Measurements from ENCODE around the gene EPS8.
"Not testable (repeated sequence)": the region's sequence is repeated elsewhere in the genome, so short reads cannot be mapped to it uniquely, and the experiment has no call there.

EPS8 gene

DNA sequence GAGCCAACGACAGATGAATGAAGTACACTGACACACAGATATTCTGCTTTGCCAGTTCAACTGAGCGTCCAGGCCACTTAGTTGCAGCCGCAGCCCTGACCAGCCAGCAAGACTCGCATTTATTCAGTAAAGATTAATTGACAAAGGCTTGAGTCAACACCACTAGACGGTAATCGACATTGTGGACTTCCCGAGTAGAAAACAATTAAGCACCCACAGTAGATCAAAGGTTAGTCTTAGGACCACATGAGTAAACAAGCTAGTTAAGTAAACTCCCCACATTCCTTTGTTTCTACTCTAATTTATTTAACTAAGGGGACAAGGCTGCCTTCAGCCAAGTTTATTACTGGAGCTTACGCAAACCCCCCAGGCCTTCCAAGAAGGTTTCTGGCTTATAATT, 172.7 kb downstream of the EPS8 start:
- H3K4me1 ChIP-seq (ENCODE audit: control insufficient read depth in 2 of 2, insufficient read depth in 1 of 2, low read depth in 1 of 2, low read length in 2 of 2); H2AFZ ChIP-seq (ENCODE audit: low read length); H3K4me2 ChIP-seq (ENCODE audit: insufficient read depth, low read length, poor library complexity, severe bottlenecking); H3K14ac ChIP-seq (ENCODE audit: low read length); H2BK5ac ChIP-seq (ENCODE audit: low read length); H3K23ac ChIP-seq (ENCODE audit: low read depth, low read length, poor library complexity); H4K8ac ChIP-seq (ENCODE audit: low read depth, low read length); H2BK15ac ChIP-seq (ENCODE audit: low read length); H3K27me3 ChIP-seq (ENCODE audit: control insufficient read depth in 3 of 3, insufficient read depth in 3 of 3, low read depth in 1 of 3, low read length in 3 of 3); H2AK5ac ChIP-seq (ENCODE audit: low read depth, low read length); H3K9ac ChIP-seq (ENCODE audit: low read depth, low read length, poor library complexity); DNase-seq (ENCODE audit: low spot score); H3K79me1 ChIP-seq (ENCODE audit: low read depth, low read length); H2BK120ac ChIP-seq (ENCODE audit: low read depth, low read length); H3K4me3 ChIP-seq (ENCODE audit: low read length in 2 of 2); H4K91ac ChIP-seq (ENCODE audit: low read depth, low read length, poor library complexity); H3K4ac ChIP-seq (ENCODE audit: low read length); H3K27ac ChIP-seq (replicated peaks; ENCODE audit: low read length); H2BK12ac ChIP-seq (ENCODE audit: low read length); H3K18ac ChIP-seq (ENCODE audit: low read length): not testable (repeated sequence)
- peaks cover 0 to 20% of the 10 kb centered on the region in 2 donors for H3K9me3 ChIP-seq (replicated peaks in 1 of 2; ENCODE audit: control insufficient read depth in 2 of 2, insufficient read depth in 1 of 2, low read depth in 1 of 2, low read length in 2 of 2)
- WGBS, 2 donors (ENCODE audit: extremely low coverage in 2 of 2, insufficient read length in 2 of 2, insufficient replicate concordance in 1 of 2) = no CpG with 5 or more reads among the region's 8 CpGs
- peaks cover 0 to 25% of the 10 kb centered on the region in 2 donors for H3K36me3 ChIP-seq (replicated peaks in 1 of 2; ENCODE audit: control insufficient read depth in 2 of 2, insufficient read depth in 2 of 2, low read length in 2 of 2)

DNA sequence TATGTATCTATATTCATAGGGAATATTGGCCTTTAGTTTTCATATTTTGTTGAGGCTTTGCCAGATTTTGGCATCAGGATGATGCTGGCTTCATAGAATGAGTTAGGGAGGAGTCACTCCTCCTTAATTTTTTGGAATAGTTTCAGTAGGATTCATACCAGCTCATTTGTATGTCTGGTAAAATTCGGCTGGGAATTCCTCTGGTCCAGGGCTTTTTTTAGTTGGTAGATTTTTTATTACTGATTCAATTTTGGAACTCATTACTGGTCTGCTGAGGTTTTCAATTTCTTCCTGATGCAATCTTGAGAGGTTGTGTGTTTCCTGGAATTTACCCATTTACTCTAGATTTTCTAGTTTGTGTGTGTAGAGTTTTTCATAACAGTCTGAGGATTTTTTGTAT, 175.2 kb downstream of the EPS8 start:
- H3K27ac ChIP-seq (replicated peaks; ENCODE audit: low read length) = no peak overlapping the region
- peaks cover 0 to 20% of the 10 kb centered on the region in 2 donors for H3K9me3 ChIP-seq (replicated peaks in 1 of 2; ENCODE audit: control insufficient read depth in 2 of 2, insufficient read depth in 1 of 2, low read depth in 1 of 2, low read length in 2 of 2)
- no peak overlapping the region for H2BK15ac ChIP-seq (ENCODE audit: low read length)
- no peak overlapping the region for H2BK120ac ChIP-seq (ENCODE audit: low read depth, low read length)
- H4K8ac ChIP-seq (ENCODE audit: low read depth, low read length) = no peak overlapping the region
- peaks cover 0 to 2% of the 10 kb centered on the region in 2 donors for H3K36me3 ChIP-seq (replicated peaks in 1 of 2; ENCODE audit: control insufficient read depth in 2 of 2, insufficient read depth in 2 of 2, low read length in 2 of 2)
- H3K4me3 ChIP-seq (ENCODE audit: low read length in 2 of 2) = no peak overlapping the region
- H3K9ac ChIP-seq (ENCODE audit: low read depth, low read length, poor library complexity) = no peak overlapping the region
- H3K79me1 ChIP-seq (ENCODE audit: low read depth, low read length) = peaks cover 2% of the 10 kb centered on the region
- no peak overlapping the region for H4K91ac ChIP-seq (ENCODE audit: low read depth, low read length, poor library complexity)
- no peak overlapping the region for H2BK5ac ChIP-seq (ENCODE audit: low read length)
- no peak overlapping the region for H2AK5ac ChIP-seq (ENCODE audit: low read depth, low read length)
- no peak overlapping the region for H3K4me2 ChIP-seq (ENCODE audit: insufficient read depth, low read length, poor library complexity, severe bottlenecking)
- H3K27me3 ChIP-seq (ENCODE audit: control insufficient read depth in 3 of 3, insufficient read depth in 3 of 3, low read depth in 1 of 3, low read length in 3 of 3) = no peaks in the 10 kb centered on the region
- no CpG with 5 or more reads among the region's 1 CpG for WGBS, 2 donors (ENCODE audit: extremely low coverage in 2 of 2, insufficient read length in 2 of 2, insufficient replicate concordance in 1 of 2)
- H3K18ac ChIP-seq (ENCODE audit: low read length) = no peak overlapping the region
- no peak overlapping the region for H3K4ac ChIP-seq (ENCODE audit: low read length)
- DNase-seq (ENCODE audit: low spot score) = no peak
- no peak overlapping the region for H2AFZ ChIP-seq (ENCODE audit: low read length)
- H3K4me1 ChIP-seq (ENCODE audit: control insufficient read depth in 2 of 2, insufficient read depth in 1 of 2, low read depth in 1 of 2, low read length in 2 of 2) = no peaks in the 10 kb centered on the region
- no peak overlapping the region for H3K14ac ChIP-seq (ENCODE audit: low read length)
- H2BK12ac ChIP-seq (ENCODE audit: low read length) = no peak overlapping the region
- no peak overlapping the region for H3K23ac ChIP-seq (ENCODE audit: low read depth, low read length, poor library complexity)

DNA sequence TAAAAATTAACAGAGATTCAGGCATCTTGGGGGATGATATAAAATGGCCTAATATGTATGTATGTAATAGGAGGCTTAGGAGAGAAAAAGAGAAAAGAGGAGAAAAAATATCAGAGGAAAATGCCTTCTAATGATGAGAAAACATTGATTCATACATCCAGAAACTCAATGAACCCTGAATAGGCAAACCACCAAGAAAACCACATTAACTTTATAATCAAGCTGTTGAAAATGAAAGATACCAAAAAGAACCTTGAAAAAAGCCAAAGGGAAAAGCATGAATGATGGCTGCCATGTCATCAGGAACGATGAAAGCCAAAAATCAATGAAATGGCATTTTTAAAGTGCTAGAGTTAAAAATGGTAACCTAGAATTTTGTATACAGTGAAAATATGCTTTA, 180.2 kb downstream of the EPS8 start:
- H2BK5ac ChIP-seq (ENCODE audit: low read length) = no peak overlapping the region
- no peak overlapping the region for H2BK120ac ChIP-seq (ENCODE audit: low read depth, low read length)
- H3K27ac ChIP-seq (replicated peaks; ENCODE audit: low read length) = no peak overlapping the region
- H2AFZ ChIP-seq (ENCODE audit: low read length) = no peak overlapping the region
- H3K4me3 ChIP-seq (ENCODE audit: low read length in 2 of 2) = no peak overlapping the region
- no CpG with 5 or more reads among the region's 1 CpG for WGBS, 2 donors (ENCODE audit: extremely low coverage in 2 of 2, insufficient read length in 2 of 2, insufficient replicate concordance in 1 of 2)
- H3K27me3 ChIP-seq (ENCODE audit: control insufficient read depth in 3 of 3, insufficient read depth in 3 of 3, low read depth in 1 of 3, low read length in 3 of 3) = no peaks in the 10 kb centered on the region
- no peak overlapping the region for H3K18ac ChIP-seq (ENCODE audit: low read length)
- H4K91ac ChIP-seq (ENCODE audit: low read depth, low read length, poor library complexity) = no peak overlapping the region
- H3K4me1 ChIP-seq (ENCODE audit: control insufficient read depth in 2 of 2, insufficient read depth in 1 of 2, low read depth in 1 of 2, low read length in 2 of 2) = no peaks in the 10 kb centered on the region
- no peak overlapping the region for H3K4me2 ChIP-seq (ENCODE audit: insufficient read depth, low read length, poor library complexity, severe bottlenecking)
- no peak overlapping the region for H3K14ac ChIP-seq (ENCODE audit: low read length)
- H4K8ac ChIP-seq (ENCODE audit: low read depth, low read length) = no peak overlapping the region
- no peaks in the 10 kb centered on the region for H3K79me1 ChIP-seq (ENCODE audit: low read depth, low read length)
- no peak overlapping the region for H3K9ac ChIP-seq (ENCODE audit: low read depth, low read length, poor library complexity)
- no peak overlapping the region for H3K23ac ChIP-seq (ENCODE audit: low read depth, low read length, poor library complexity)
- DNase-seq (ENCODE audit: low spot score) = no peak
- H2BK12ac ChIP-seq (ENCODE audit: low read length) = no peak overlapping the region
- no peak overlapping the region for H2AK5ac ChIP-seq (ENCODE audit: low read depth, low read length)
- H3K4ac ChIP-seq (ENCODE audit: low read length) = no peak overlapping the region
- peaks cover 0 to 5% of the 10 kb centered on the region in 2 donors for H3K9me3 ChIP-seq (replicated peaks in 1 of 2; ENCODE audit: control insufficient read depth in 2 of 2, insufficient read depth in 1 of 2, low read depth in 1 of 2, low read length in 2 of 2)
- H3K36me3 ChIP-seq (replicated peaks in 1 of 2; ENCODE audit: control insufficient read depth in 2 of 2, insufficient read depth in 2 of 2, low read length in 2 of 2) = no peaks in the 10 kb centered on the region
- no peak overlapping the region for H2BK15ac ChIP-seq (ENCODE audit: low read length)

DNA sequence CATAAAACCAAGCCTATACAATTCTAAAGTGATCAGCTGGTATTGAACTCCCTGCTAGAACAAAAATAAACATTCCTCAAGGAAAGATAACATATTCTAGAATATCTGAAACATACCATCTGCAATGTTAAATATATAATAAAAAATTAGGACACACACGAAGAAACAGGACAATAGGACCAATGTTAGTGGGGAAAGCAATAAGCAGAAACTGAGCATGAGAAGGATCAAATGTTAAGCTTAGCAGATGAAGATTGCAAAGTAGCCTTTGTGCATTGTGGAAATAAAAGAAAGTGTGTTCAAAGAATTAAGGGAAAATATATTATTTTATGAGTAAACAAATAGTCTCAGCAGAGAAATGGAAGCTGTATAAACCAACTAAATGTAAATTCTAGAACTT, 180.8 kb downstream of the EPS8 start:
- Histone ChIP-seq H2AK5ac (ENCODE audit: low read depth, low read length) (no peak overlapping the region), H2BK120ac (ENCODE audit: low read depth, low read length) (no peak overlapping the region), H2AFZ (ENCODE audit: low read length) (no peak overlapping the region), H2BK15ac (ENCODE audit: low read length) (no peak overlapping the region), H3K23ac (ENCODE audit: low read depth, low read length, poor library complexity) (no peak overlapping the region), H3K4me2 (ENCODE audit: insufficient read depth, low read length, poor library complexity, severe bottlenecking) (no peak overlapping the region), H3K14ac (ENCODE audit: low read length) (no peak overlapping the region), H3K4me1 (ENCODE audit: control insufficient read depth in 2 of 2, insufficient read depth in 1 of 2, low read depth in 1 of 2, low read length in 2 of 2) (peaks cover 0 to 3% of the 10 kb centered on the region in 2 donors), H4K91ac (ENCODE audit: low read depth, low read length, poor library complexity) (no peak overlapping the region), H2BK12ac (ENCODE audit: low read length) (no peak overlapping the region), H3K4me3 (ENCODE audit: low read length in 2 of 2) (no peak overlapping the region), H3K27me3 (ENCODE audit: control insufficient read depth in 3 of 3, insufficient read depth in 3 of 3, low read depth in 1 of 3, low read length in 3 of 3) (no peaks in the 10 kb centered on the region), H3K27ac (replicated peaks; ENCODE audit: low read length) (no peak overlapping the region), H3K9me3 (replicated peaks in 1 of 2; ENCODE audit: control insufficient read depth in 2 of 2, insufficient read depth in 1 of 2, low read depth in 1 of 2, low read length in 2 of 2) (peaks cover 0 to 5% of the 10 kb centered on the region in 2 donors), H3K18ac (ENCODE audit: low read length) (no peak overlapping the region), H3K36me3 (replicated peaks in 1 of 2; ENCODE audit: control insufficient read depth in 2 of 2, insufficient read depth in 2 of 2, low read length in 2 of 2) (no peaks in the 10 kb centered on the region), H3K79me1 (ENCODE audit: low read depth, low read length) (no peaks in the 10 kb centered on the region), H3K4ac (ENCODE audit: low read length) (no peak overlapping the region), H3K9ac (ENCODE audit: low read depth, low read length, poor library complexity) (no peak overlapping the region), H2BK5ac (ENCODE audit: low read length) (no peak overlapping the region), H4K8ac (ENCODE audit: low read depth, low read length) (no peak overlapping the region)
- no CpG with 5 or more reads among the region's 1 CpG for WGBS, 2 donors (ENCODE audit: extremely low coverage in 2 of 2, insufficient read length in 2 of 2, insufficient replicate concordance in 1 of 2)
- DNase-seq (ENCODE audit: low spot score) = no peak

Measured in neuronal stem cell (in vitro differentiated cells).